KMS-11 (cell line): ENCODE data around the gene ADGRB3.

Source experiments
- H2AFZ ChIP-seq: fragments of 200-600 bp; sonication (generic); 2 replicates; pipeline ENCODE4 v1.6.1; 2016; ENCODE audit warnings: antibody characterized with exemption, mixed run types, low read depth
- H3K27ac ChIP-seq: fragments of 200-600 bp; sonication (generic); 2 replicates; pipeline ENCODE4 v1.6.1; 2016; ENCODE audit warnings: mild to moderate bottlenecking, mixed run types
- H3K27me3 ChIP-seq: fragments of 200-600 bp; sonication (generic); 2 replicates; pipeline ENCODE4 v1.6.1; 2017; ENCODE audit warnings: mild to moderate bottlenecking, low read depth, mixed run types, moderate library complexity; ENCODE audit not compliant: insufficient read depth
- H3K36me3 ChIP-seq: fragments of 200-600 bp; sonication (generic); 2 replicates; pipeline ENCODE4 v1.6.1; 2017; ENCODE audit warnings: mild to moderate bottlenecking, mixed run types; ENCODE audit not compliant: insufficient read depth
- H3K4me1 ChIP-seq: fragments of 200-600 bp; sonication (generic); 2 replicates; pipeline ENCODE4 v1.6.1; 2016; ENCODE audit warnings: mild to moderate bottlenecking, low read depth, mixed run types; ENCODE audit not compliant: poor library complexity, severe bottlenecking
- H3K4me2 ChIP-seq: fragments of 200-600 bp; sonication (generic); 2 replicates; pipeline ENCODE4 v1.7.0; 2016; ENCODE audit warnings: mild to moderate bottlenecking, mixed run types
- H3K4me3 ChIP-seq: fragments of 200-600 bp; sonication (generic); IDR thresholded peaks from 2 replicates; pipeline ENCODE4 v1.6.1; 2017; ENCODE audit warnings: low read depth, low read length, mixed read lengths; ENCODE audit not compliant: insufficient read depth
- H3K79me2 ChIP-seq: fragments of 200-600 bp; sonication (generic); 2 replicates; pipeline ENCODE4 v1.6.1; 2016; ENCODE audit warnings: low read depth, mixed run types; ENCODE audit not compliant: insufficient read depth
- H3K9ac ChIP-seq: fragments of 200-600 bp; sonication (generic); 2 replicates; pipeline ENCODE4 v1.6.1; 2016; ENCODE audit warnings: mild to moderate bottlenecking, mixed run types
- H4K20me1 ChIP-seq: fragments of 200-600 bp; sonication (generic); 2 replicates; pipeline ENCODE4 v1.6.1; 2016; ENCODE audit warnings: mild to moderate bottlenecking, mixed run types; ENCODE audit not compliant: insufficient read depth
- CTCF ChIP-seq: fragments of 200-600 bp; sonication (generic); conservative IDR thresholded peaks from 2 replicates; pipeline ENCODE4 v1.6.1; 2017; ENCODE audit warnings: low read depth, mild to moderate bottlenecking, antibody characterized with exemption, low read length, moderate library complexity, mixed read lengths

Gene ADGRB3

GRCh38 chr6:68756454-68757375, 121.6 kb downstream of the ADGRB3 start:
- Histone ChIP-seq H3K4me1 (no peaks in the 10 kb centered on the region), H3K4me3 (no peak overlapping the region), H3K27ac (no peak overlapping the region), H2AFZ (no peak overlapping the region), H3K9ac (no peak overlapping the region), H4K20me1 (no peaks in the 10 kb centered on the region), H3K4me2 (no peak overlapping the region), H3K79me2 (no peaks in the 10 kb centered on the region), H3K27me3 (no peaks in the 10 kb centered on the region), H3K36me3 (no peaks in the 10 kb centered on the region)
- TF ChIP-seq CTCF, result no peak

- Histone ChIP-seq H3K9ac (no peak overlapping the region), H2AFZ (no peak overlapping the region), H3K27ac (no peak overlapping the region), H3K27me3 (no peaks in the 10 kb centered on the region), H3K36me3 (no peaks in the 10 kb centered on the region), H4K20me1 (no peaks in the 10 kb centered on the region), H3K4me3 (no peak overlapping the region), H3K4me2 (no peak overlapping the region), H3K79me2 (no peaks in the 10 kb centered on the region), H3K4me1 (no peaks in the 10 kb centered on the region)
- no peak for TF ChIP-seq CTCF
Observed at GRCh38 chr6:68757821-68758220, 122.7 kb downstream of the ADGRB3 start.

- TF ChIP-seq CTCF, result no peak
- Histone ChIP-seq H3K79me2 (no peaks in the 10 kb centered on the region), H4K20me1 (no peaks in the 10 kb centered on the region), H2AFZ (no peak overlapping the region), H3K4me2 (no peak overlapping the region), H3K9ac (no peak overlapping the region), H3K27me3 (no peaks in the 10 kb centered on the region), H3K4me3 (no peak overlapping the region), H3K36me3 (no peaks in the 10 kb centered on the region), H3K4me1 (no peaks in the 10 kb centered on the region), H3K27ac (no peak overlapping the region)
Observed at GRCh38 chr6:68758559-68758958, 123.5 kb downstream of the ADGRB3 start.

- no peak overlapping the region for H3K4me3 ChIP-seq
- no peak for TF ChIP-seq CTCF
- H3K9ac ChIP-seq, result no peak overlapping the region
- H3K4me1 ChIP-seq, result no peaks in the 10 kb centered on the region
- no peak overlapping the region for H3K4me2 ChIP-seq
- H3K79me2 ChIP-seq, result no peaks in the 10 kb centered on the region
- H3K27me3 ChIP-seq, result no peaks in the 10 kb centered on the region
- H3K27ac ChIP-seq, result no peak overlapping the region
- no peaks in the 10 kb centered on the region for H3K36me3 ChIP-seq
- no peaks in the 10 kb centered on the region for H4K20me1 ChIP-seq
- H2AFZ ChIP-seq, result no peak overlapping the region
Observed at GRCh38 chr6:68760485-68760884, 125.4 kb downstream of the ADGRB3 start.
